DMS53 (cell line): ENCODE results near the gene GRM5.
A peak's percentile ranks its signal among the peaks of the same experiment; 100 is the strongest.
"Not testable (repeated sequence)": the region's sequence is repeated elsewhere in the genome, so short reads cannot be mapped to it uniquely, and the experiment has no call there.

Experiments used
- DNase-seq: peaks from one replicate; lab custom pipeline; 2025; lab: John Stamatoyannopoulos, UW

GRM5 gene

GRCh38 chr11:89065651-89066201 lies at the start of gene GRM5:
Gene GRM5, minus strand, starts transcription at chr11:89065982. Its CDS starts 18,110 bp downstream, at chr11:89047872.
- peak; percentile 50 for DNase-seq

GRCh38 chr11:89097956-89098355 lies 32.2 kb upstream of the GRM5 start:
- DNase-seq: peak; percentile 70

GRCh38 chr11:89093806-89094205 lies 28.0 kb upstream of the GRM5 start:
- DNase-seq: not testable (repeated sequence)

- not testable (repeated sequence) for DNase-seq
Observed at GRCh38 chr11:89084951-89085350, 19.2 kb upstream of the GRM5 start.

- not testable (repeated sequence) for DNase-seq
Observed at GRCh38 chr11:89070911-89071310, 5.1 kb upstream of the GRM5 start.

- DNase-seq: no peak
Observed at GRCh38 chr11:89067264-89067663, 1.5 kb upstream of the GRM5 start.

- no peak for DNase-seq
Observed at GRCh38 chr11:89065066-89065465, 716 bp downstream of the GRM5 start.

GRCh38 chr11:89063481-89063951 lies 2.3 kb downstream of the GRM5 start:
- peak; percentile 34 for DNase-seq

GRCh38 chr11:89062771-89063298 lies 2.9 kb downstream of the GRM5 start:
- DNase-seq: not testable (repeated sequence)

- DNase-seq: not testable (repeated sequence)
Observed at GRCh38 chr11:89061839-89062238, 3.9 kb downstream of the GRM5 start.

- not testable (repeated sequence) for DNase-seq
Observed at GRCh38 chr11:89057406-89057805, 8.4 kb downstream of the GRM5 start.

GRCh38 chr11:89052220-89052619 lies 13.6 kb downstream of the GRM5 start:
- no peak for DNase-seq

GRCh38 chr11:89047159-89047558 lies 18.6 kb downstream of the GRM5 start:
- DNase-seq: not testable (repeated sequence)

GRCh38 chr11:89043861-89044588 lies 21.8 kb downstream of the GRM5 start:
- not testable (repeated sequence) for DNase-seq

- not testable (repeated sequence) for DNase-seq
Observed at GRCh38 chr11:89029671-89030070, 36.1 kb downstream of the GRM5 start.

- no peak for DNase-seq
Observed at GRCh38 chr11:89021339-89021738, 44.4 kb downstream of the GRM5 start.

- not testable (repeated sequence) for DNase-seq
Observed at GRCh38 chr11:89019827-89020547, 45.8 kb downstream of the GRM5 start.

GRCh38 chr11:89016214-89016613 lies 49.6 kb downstream of the GRM5 start:
- DNase-seq: no peak

GRCh38 chr11:89015614-89016013 lies 50.2 kb downstream of the GRM5 start:
- DNase-seq: no peak

GRCh38 chr11:89000852-89001251 lies 64.9 kb downstream of the GRM5 start:
- not testable (repeated sequence) for DNase-seq

- DNase-seq: no peak
Observed at GRCh38 chr11:88979641-88980040, 86.1 kb downstream of the GRM5 start.

GRCh38 chr11:88978992-88979391 lies 86.8 kb downstream of the GRM5 start:
- DNase-seq: not testable (repeated sequence)
